ENCODE measurements around the gene CCDC187. TPM values are rescaled to one million over a fixed set of nuclear protein-coding genes. Genes with fewer than 3 reads are reported as not detected.
A peak's percentile ranks its signal among the peaks of the same experiment; 100 is the strongest.

The CCDC187 gene
- total and polyA plus RNA-seq, 2 of the 8 experiments (the other 6 are each of a cell fraction or from before 2014, with no cell fraction given): 0.02 TPM; not detected in 1

- Histone ChIP-seq H3K4me1 (replicated peaks in 1 of 4; ENCODE audit: control insufficient read depth in 3 of 4, insufficient read depth in 4 of 4, low read length in 3 of 4) (peaks cover 0 to 30% (median 20%) of the 10 kb centered on the region in 4 experiments; a peak in 6 of 7 replicates), H2BK15ac (ENCODE audit: low read length) (no peak overlapping the region), H4K91ac (replicated peaks; ENCODE audit: insufficient read length, low read length) (no peak overlapping the region), H3K18ac (ENCODE audit: extremely low read depth, low read length) (no peak overlapping the region), H3K23ac (ENCODE audit: insufficient read length) (no peak overlapping the region), H2BK12ac (ENCODE audit: low read depth, low read length) (no peak overlapping the region), H2BK20ac (ENCODE audit: low read length) (no peak overlapping the region), H3K56ac (replicated peaks; ENCODE audit: insufficient read length, low read depth, low read length) (no peak overlapping the region), H4K5ac (ENCODE audit: insufficient read length, low read depth, low read length) (no peak overlapping the region), H4K20me1 (replicated peaks in 1 of 2; ENCODE audit: control insufficient read depth in 1 of 2, insufficient read depth in 2 of 2, low read length in 2 of 2) (peaks cover 0 to 8% of the 10 kb centered on the region in 2 experiments), H3K36me3 (ENCODE audit: control insufficient read depth in 2 of 4, insufficient read depth in 4 of 4, low read length in 3 of 4) (no peaks in the 10 kb centered on the region), H3K27me3 (replicated peaks in 1 of 4; ENCODE audit: control insufficient read depth in 3 of 4, extremely low read depth in 1 of 4, insufficient read depth in 3 of 4, low read length in 3 of 4) (no peaks in the 10 kb centered on the region), H3K14ac (ENCODE audit: insufficient read length) (no peak overlapping the region), H3K4ac (replicated peaks; ENCODE audit: insufficient read length, low read depth, low read length) (no peak overlapping the region), H4K8ac (ENCODE audit: extremely low read depth, insufficient read depth, low read length) (no peak overlapping the region; the same call in 1 of the 2 replicates), H3K9ac (replicated peaks in 1 of 4; ENCODE audit: extremely low read depth in 1 of 4, low read depth in 3 of 4, low read length in 3 of 4) (no peak overlapping the region), H2BK120ac (replicated peaks; ENCODE audit: low read depth, low read length) (no peak overlapping the region), H3K27ac (ENCODE audit: low read depth, low read length) (no peak overlapping the region), H3K9me3 (ENCODE audit: insufficient read depth in 2 of 2, low read depth in 1 of 2, low read length in 1 of 2) (no peaks in the 10 kb centered on the region), H3K79me1 (ENCODE audit: low read depth, low read length) (0 out of 2 replicates have a peak, but pooled peaks cover 2% of the 10 kb centered on the region), H3K23me2 (ENCODE audit: low read depth, low read length) (peaks cover 4% of the 10 kb centered on the region; the same call in 1 of the 2 replicates), H3K4me3 (ENCODE audit: extremely low read depth in 1 of 4, insufficient read depth in 2 of 4, low read depth in 3 of 4, low read length in 4 of 4) (no peak overlapping the region), H2AK5ac (ENCODE audit: low read depth, low read length) (no peak overlapping the region), H3K79me2 (ENCODE audit: control insufficient read depth in 1 of 2, insufficient read depth in 2 of 2, low read length in 2 of 2) (no peaks in the 10 kb centered on the region), H2BK5ac (ENCODE audit: low read depth, low read length) (0 out of 2 replicates have a peak overlapping the region, but pooled peaks have one; percentile 1), H2AFZ (ENCODE audit: low read length) (no peak overlapping the region), H3K4me2 (ENCODE audit: insufficient read depth in 1 of 2, low read depth in 2 of 2, low read length in 2 of 2) (no peak overlapping the region)
- POLR2A ChIA-PET (ENCODE audit: partially characterized antibody): interaction anchor here (0.8 to 2.8 kb wide), 6 partner anchors 17 to 398 kb away, joined by 4 to 7 read pairs (median 4); partner anchors contain the start of gene DNLZ
- WGBS, 2 experiments (ENCODE audit: extremely low coverage in 1 of 2, insufficient coverage in 1 of 2, insufficient read length in 1 of 2, insufficient replicate concordance in 2 of 2, low coverage in 1 of 2, low lambda C conversion rate in 2 of 2, missing lambda C conversion rate in 1 of 2): 92% methylated on average over 9 of the region's 23 CpGs; no CpG with 5 or more reads in 1 of the 2 experiments
- FAIRE-seq: no peak
- CTCF ChIA-PET (ENCODE audit: partially characterized antibody): interaction anchor here (0.8 to 1.9 kb wide), 4 partner anchors 10 to 60 kb away, joined by 3 to 6 read pairs (median 4); partner anchors contain the start of gene DNLZ
- DNase-seq (ENCODE audit: low read depth in 1 of 2, low spot score in 2 of 2): no peak
- TF ChIP-seq, protein P1, sequence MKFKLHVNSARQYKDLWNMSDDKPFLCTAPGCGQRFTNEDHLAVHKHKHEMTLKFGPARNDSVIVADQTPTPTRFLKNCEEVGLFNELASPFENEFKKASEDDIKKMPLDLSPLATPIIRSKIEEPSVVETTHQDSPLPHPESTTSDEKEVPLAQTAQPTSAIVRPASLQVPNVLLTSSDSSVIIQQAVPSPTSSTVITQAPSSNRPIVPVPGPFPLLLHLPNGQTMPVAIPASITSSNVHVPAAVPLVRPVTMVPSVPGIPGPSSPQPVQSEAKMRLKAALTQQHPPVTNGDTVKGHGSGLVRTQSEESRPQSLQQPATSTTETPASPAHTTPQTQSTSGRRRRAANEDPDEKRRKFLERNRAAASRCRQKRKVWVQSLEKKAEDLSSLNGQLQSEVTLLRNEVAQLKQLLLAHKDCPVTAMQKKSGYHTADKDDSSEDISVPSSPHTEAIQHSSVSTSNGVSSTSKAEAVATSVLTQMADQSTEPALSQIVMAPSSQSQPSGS (IDR thresholded peaks at IDR 0.05; ENCODE audit: low read length): no peak
- TF ChIP-seq TAF1 (IDR thresholded peaks at IDR 0.05; ENCODE audit: low read depth, low read length) (no peak), CEBPB (IDR thresholded peaks at IDR 0.05; ENCODE audit: low read depth, low read length) (no peak), TAF7 (optimal IDR thresholded peaks at IDR 0.05; ENCODE audit: borderline replicate concordance, low read depth, low read length) (no peak), KDM1A (IDR thresholded peaks at IDR 0.05; ENCODE audit: borderline replicate concordance, low read length) (no peak), ZNF274 (IDR thresholded peaks at IDR 0.05; ENCODE audit: borderline replicate concordance, extremely low read depth, low read length) (no peak), RXRA (IDR thresholded peaks at IDR 0.05; ENCODE audit: insufficient read depth, low read depth, low read length) (no peak), NRF1 (IDR thresholded peaks at IDR 0.05; ENCODE audit: low read depth, low read length) (no peak), EP300 (IDR thresholded peaks at IDR 0.05; ENCODE audit: borderline replicate concordance in 1 of 2, low read depth in 2 of 2, low read length in 2 of 2) (no peak), RBBP5 (IDR thresholded peaks at IDR 0.05; ENCODE audit: borderline replicate concordance, low read depth, low read length) (no peak)
These were observed 25.9 kb upstream of the CCDC187 start for GRCh38 chr9:136329636-136330405.
